GM12878 (cell line): ENCODE measurements around the gene ZNF367.
A peak's percentile ranks its signal among the peaks of the same experiment; 100 is the strongest.

ENCODE experiments used
- ASH2L ChIP-seq: fragments of 300-600, 200-600 bp; sonication (generic); IDR thresholded peaks from 2 replicates; pipeline ENCODE4 v1.6.1; 2017; ENCODE audit warnings: low read depth, mild to moderate bottlenecking, borderline replicate concordance
- CTCF ChIP-seq, 3 experiments: IDR thresholded peaks in 2 of 3; conservative IDR thresholded peaks in 1 of 3; 2 replicates each; pipeline ENCODE4 v1.5.1; 2011; ENCODE audit warnings: low read depth in 3 of 3, low read length in 3 of 3, mild to moderate bottlenecking in 3 of 3, control low read depth in 2 of 3, moderate library complexity in 2 of 3, inconsistent platforms in 1 of 3, mixed read lengths in 1 of 3; ENCODE audit not compliant: control insufficient read depth in 2 of 3, insufficient read depth in 1 of 3; ENCODE audit errors: extremely low read depth in 1 of 3
- EGR1 ChIP-seq, 2 experiments: IDR thresholded peaks; 1 replicate in 1 of 2; 2 replicates in 1 of 2; pipeline ENCODE4 v1.6.1; 2011 to 2012; ENCODE audit warnings: low read depth in 2 of 2, low read length in 2 of 2, borderline replicate concordance in 1 of 2, mild to moderate bottlenecking in 1 of 2, moderate library complexity in 1 of 2
- EP300 ChIP-seq, 2 experiments: fragments of 150-350 bp in 1 of 2; IDR thresholded peaks; 2 replicates each; pipeline ENCODE4 v1.6.1; 2011 to 2012; ENCODE audit warnings: low read depth in 2 of 2, low read length in 2 of 2, borderline replicate concordance in 1 of 2, improper control_type of control experiment in 1 of 2, inconsistent platforms in 1 of 2; ENCODE audit not compliant: control insufficient read depth in 1 of 2
- FOXK2 ChIP-seq: fragments of 450-650 bp; IDR thresholded peaks from 2 replicates; pipeline ENCODE4 v1.6.1; 2017; ENCODE audit warnings: mild to moderate bottlenecking, moderate library complexity
- FOXM1 ChIP-seq: IDR thresholded peaks from 2 replicates; pipeline ENCODE4 v1.6.1; 2012; ENCODE audit warnings: low read depth, mild to moderate bottlenecking, inconsistent platforms, low read length, moderate library complexity
- JUND ChIP-seq: IDR thresholded peaks from 2 replicates; pipeline ENCODE4 v1.6.1; 2012; ENCODE audit warnings: low read depth, mild to moderate bottlenecking, low read length, improper control_type of control experiment, moderate library complexity
- NBN ChIP-seq: fragments of 450-650 bp; IDR thresholded peaks from 2 replicates; pipeline ENCODE4 v1.6.1; 2016
- POLR2A ChIP-seq: IDR thresholded peaks from 2 replicates; pipeline ENCODE4 v1.6.1; 2011; ENCODE audit warnings: low read depth, mild to moderate bottlenecking, low read length
- TAF1 ChIP-seq: IDR thresholded peaks from 2 replicates; pipeline ENCODE4 v1.6.1; 2011; ENCODE audit warnings: mild to moderate bottlenecking, low read depth, low read length, borderline replicate concordance

GRCh38 chr9:96413302-96414221 lies 4.6 kb downstream of the ZNF367 start:
- TF ChIP-seq CTCF (IDR thresholded peaks at IDR 0.05 in 2 of 3, conservative IDR thresholded peaks at IDR 0.05 in 1 of 3; ENCODE audit: control insufficient read depth in 2 of 3, extremely low read depth in 1 of 3, insufficient read depth in 1 of 3, low read depth in 3 of 3, low read length in 3 of 3) (peak in 1 of 3 experiments; percentile 22; a peak in 2 of 6 replicates), TAF1 (no peak; the same call in 1 of the 2 replicates), EP300 (IDR thresholded peaks at IDR 0.05; ENCODE audit: borderline replicate concordance in 1 of 2, control insufficient read depth in 1 of 2, low read depth in 2 of 2, low read length in 2 of 2) (0 out of 4 replicates have a peak, but pooled peaks of 1 of the 2 experiments have one; percentile 17), ASH2L (no peak), FOXM1 (no peak), NBN (no peak; the same call in 1 of the 2 replicates), EGR1 (IDR thresholded peaks at IDR 0.05; ENCODE audit: borderline replicate concordance in 1 of 2, low read depth in 2 of 2, low read length in 2 of 2) (no peak), FOXK2 (no peak), JUND (no peak), POLR2A (no peak)
